Hepatocyte (in vitro differentiated cells): ENCODE data around the gene CD4. TPM values are rescaled to one million over a fixed set of nuclear protein-coding genes. Genes with fewer than 3 reads are reported as not detected.
"Not testable (repeated sequence)": the region's sequence is repeated elsewhere in the genome, so short reads cannot be mapped to it uniquely, and the experiment has no call there.

Experiments used
- DNase-seq: peaks from one replicate; pipeline ENCODE4 v3.0.0-alpha.2; 2016; ENCODE audit warnings: low spot score
- H2AFZ ChIP-seq: fragments of 200-600 bp; sonication (generic); 2 replicates; pipeline ENCODE4 v1.6.0; 2016; ENCODE audit warnings: antibody characterized with exemption, mild to moderate bottlenecking
- H3K27ac ChIP-seq: fragments of 200-600 bp; sonication (generic); 2 replicates; pipeline ENCODE4 v1.5.1; 2016; ENCODE audit warnings: mild to moderate bottlenecking
- H3K27me3 ChIP-seq: fragments of 200-600 bp; sonication (generic); 2 replicates; pipeline ENCODE4 v1.6.1; 2016
- H3K36me3 ChIP-seq: fragments of 200-600 bp; sonication (generic); replicated peaks from 2 replicates; pipeline ENCODE4 v1.5.1; 2016; ENCODE audit warnings: low read depth; ENCODE audit not compliant: insufficient read depth
- H3K4me1 ChIP-seq: fragments of 200-600 bp; sonication (generic); 2 replicates; pipeline ENCODE4 v1.5.1; 2016; ENCODE audit warnings: mild to moderate bottlenecking, moderate library complexity; ENCODE audit not compliant: insufficient read depth
- H3K4me2 ChIP-seq: fragments of 200-600 bp; sonication (generic); 2 replicates; pipeline ENCODE4 v1.6.0; 2016
- H3K4me3 ChIP-seq: fragments of 200-600 bp; sonication (generic); 2 replicates; pipeline ENCODE4 v1.5.1; 2016; ENCODE audit warnings: mild to moderate bottlenecking
- H3K79me2 ChIP-seq: fragments of 200-600 bp; sonication (generic); 2 replicates; pipeline ENCODE4 v1.6.0; 2017; ENCODE audit warnings: mild to moderate bottlenecking
- H3K9me2 ChIP-seq: fragments of 200-600 bp; sonication (generic); replicated peaks from 2 replicates; pipeline ENCODE4 v1.6.0; 2017; ENCODE audit warnings: mild to moderate bottlenecking; ENCODE audit not compliant: insufficient read depth
- H3K9me3 ChIP-seq: fragments of 200-600 bp; sonication (generic); 2 replicates; pipeline ENCODE4 v1.5.1; 2016; ENCODE audit warnings: low read depth, mild to moderate bottlenecking
- H4K20me1 ChIP-seq: fragments of 200-600 bp; sonication (generic); 2 replicates; pipeline ENCODE4 v1.6.0; 2016; ENCODE audit warnings: mild to moderate bottlenecking; ENCODE audit not compliant: insufficient read depth, poor library complexity, severe bottlenecking
- EZH2 ChIP-seq: fragments of 200-600 bp; sonication (generic); IDR thresholded peaks from 2 replicates; pipeline ENCODE4 v1.6.1; 2016; ENCODE audit warnings: antibody characterized with exemption, mild to moderate bottlenecking, borderline replicate concordance
- EZH2phosphoT487 ChIP-seq: fragments of 200-600 bp; sonication (generic); IDR thresholded peaks from one replicate; pipeline ENCODE4 v1.6.1; 2018; ENCODE audit warnings: antibody characterized with exemption, mild to moderate bottlenecking, low read depth, moderate library complexity; ENCODE audit not compliant: unreplicated experiment, severe bottlenecking
- WGBS: methylation state at CpG from one replicate; pipeline ENCODE4 v1.1.6; 2016; ENCODE audit warnings: low lambda C conversion rate; ENCODE audit errors: missing lambda C conversion rate; 5-methylcytosine and 5-hydroxymethylcytosine counted together
- polyA plus RNA-seq: library from polyadenylated mRNA; unstranded; fragments of >200 nt; fragmentation: Nextera tagmentation; extraction: Ambion mirVana; gene quantifications from 2 replicates; pipeline ENCODE4 v1.2.1, GENCODE V29; 2016
- total RNA-seq: library from RNA; depleted of rRNA; stranded (reverse); fragments of >200 nt; gene quantifications from 2 replicates; pipeline ENCODE4 v1.2.3, GENCODE V29; 2014
- TF ChIP-seq, protein P1 (sequence below): fragments of 200-600 bp; sonication (generic); IDR thresholded peaks from 2 replicates; pipeline ENCODE4 v1.5.1; 2016; ENCODE audit warnings: antibody characterized with exemption, mild to moderate bottlenecking; ENCODE audit not compliant: poor library complexity

CD4 gene
- total and polyA plus RNA-seq, 2 experiments from 2014 or later: 2.7 to 6.4 TPM

- DNase-seq: no peak
- Histone ChIP-seq H3K27ac (no peak overlapping the region), H3K4me1 (no peaks in the 10 kb centered on the region), H3K79me2 (no peaks in the 10 kb centered on the region), H3K4me2 (no peak overlapping the region), H3K9me3 (no peaks in the 10 kb centered on the region), H3K4me3 (no peak overlapping the region), H2AFZ (no peak overlapping the region), H4K20me1 (no peaks in the 10 kb centered on the region), H3K27me3 (no peaks in the 10 kb centered on the region), H3K9me2 (no peaks in the 10 kb centered on the region), H3K36me3 (no peaks in the 10 kb centered on the region)
- TF ChIP-seq EZH2 (no peak), EZH2phosphoT487 (no peak)
- TF ChIP-seq, protein P1, sequence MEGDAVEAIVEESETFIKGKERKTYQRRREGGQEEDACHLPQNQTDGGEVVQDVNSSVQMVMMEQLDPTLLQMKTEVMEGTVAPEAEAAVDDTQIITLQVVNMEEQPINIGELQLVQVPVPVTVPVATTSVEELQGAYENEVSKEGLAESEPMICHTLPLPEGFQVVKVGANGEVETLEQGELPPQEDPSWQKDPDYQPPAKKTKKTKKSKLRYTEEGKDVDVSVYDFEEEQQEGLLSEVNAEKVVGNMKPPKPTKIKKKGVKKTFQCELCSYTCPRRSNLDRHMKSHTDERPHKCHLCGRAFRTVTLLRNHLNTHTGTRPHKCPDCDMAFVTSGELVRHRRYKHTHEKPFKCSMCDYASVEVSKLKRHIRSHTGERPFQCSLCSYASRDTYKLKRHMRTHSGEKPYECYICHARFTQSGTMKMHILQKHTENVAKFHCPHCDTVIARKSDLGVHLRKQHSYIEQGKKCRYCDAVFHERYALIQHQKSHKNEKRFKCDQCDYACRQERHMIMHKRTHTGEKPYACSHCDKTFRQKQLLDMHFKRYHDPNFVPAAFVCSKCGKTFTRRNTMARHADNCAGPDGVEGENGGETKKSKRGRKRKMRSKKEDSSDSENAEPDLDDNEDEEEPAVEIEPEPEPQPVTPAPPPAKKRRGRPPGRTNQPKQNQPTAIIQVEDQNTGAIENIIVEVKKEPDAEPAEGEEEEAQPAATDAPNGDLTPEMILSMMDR: no peak
- 99% methylated on average over 9 of the region's 9 CpGs for WGBS
These were observed 72.1 kb downstream of the CD4 start for GRCh38 chr12:6861391-6861790.

DNA sequence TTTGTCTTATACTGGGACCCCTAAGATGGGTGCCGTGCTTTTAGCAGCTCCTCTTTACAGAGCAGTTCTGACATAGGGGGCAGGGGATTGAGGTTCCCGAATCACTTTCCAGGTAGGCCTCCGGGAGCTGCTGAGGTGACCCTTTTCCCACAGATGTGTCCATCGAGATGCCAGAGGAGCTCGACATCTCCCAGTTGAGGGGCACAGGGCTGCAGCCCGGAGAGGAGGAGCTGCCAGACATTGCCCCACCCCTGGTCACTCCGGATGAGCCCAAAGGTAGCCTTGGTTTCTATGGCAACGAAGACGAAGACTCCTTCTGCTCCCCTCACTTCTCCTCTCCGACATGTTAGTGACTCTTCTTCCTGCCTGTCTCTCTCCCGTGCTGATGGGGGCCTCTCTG is 73.7 kb downstream of the CD4 start:
- Histone ChIP-seq H4K20me1 (peaks cover under 1% of the 10 kb centered on the region), H3K36me3 (no peaks in the 10 kb centered on the region), H3K4me2 (no peak overlapping the region), H3K27ac (no peak overlapping the region), H2AFZ (no peak overlapping the region), H3K9me3 (no peaks in the 10 kb centered on the region), H3K9me2 (no peaks in the 10 kb centered on the region), H3K4me3 (no peak overlapping the region), H3K27me3 (no peaks in the 10 kb centered on the region), H3K4me1 (no peaks in the 10 kb centered on the region), H3K79me2 (peaks cover 6% of the 10 kb centered on the region)
- TF ChIP-seq, protein P1: no peak
- TF ChIP-seq EZH2 (no peak), EZH2phosphoT487 (no peak)
- DNase-seq: no peak
- 98% methylated on average over 11 of the region's 11 CpGs for WGBS

- Histone ChIP-seq H2AFZ (no peak overlapping the region), H4K20me1 (peaks cover 8% of the 10 kb centered on the region), H3K9me3 (no peaks in the 10 kb centered on the region), H3K79me2 (peaks cover 13% of the 10 kb centered on the region), H3K4me3 (no peak overlapping the region), H3K4me2 (no peak overlapping the region), H3K27me3 (no peaks in the 10 kb centered on the region), H3K9me2 (no peaks in the 10 kb centered on the region), H3K4me1 (peaks cover 5% of the 10 kb centered on the region), H3K36me3 (no peaks in the 10 kb centered on the region), H3K27ac (no peak overlapping the region)
- no peak for DNase-seq
- TF ChIP-seq, protein P1: no peak
- WGBS: 98% methylated on average over 16 of the region's 16 CpGs
These were observed 74.4 kb downstream of the CD4 start for GRCh38 chr12:6863586-6864321.

DNA sequence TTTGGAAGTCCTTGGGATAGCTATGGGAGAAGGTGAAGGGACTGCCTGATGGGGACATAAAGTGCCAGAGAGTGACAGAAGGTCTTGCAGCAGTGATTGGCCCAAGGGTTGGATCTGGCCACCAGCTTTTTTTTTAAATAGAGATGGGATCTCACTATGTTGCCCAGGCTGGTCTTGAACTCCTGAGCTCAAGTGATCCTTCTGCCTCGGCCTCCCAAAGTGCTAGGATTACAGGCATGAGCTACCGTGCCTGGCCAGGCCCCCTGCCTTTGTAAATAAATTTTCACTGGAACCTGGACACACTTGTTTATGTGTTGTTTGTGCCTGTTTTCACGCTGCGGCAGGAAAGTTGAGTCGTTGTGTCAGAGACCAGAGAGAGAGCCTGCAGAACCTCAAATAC is 76.0 kb downstream of the CD4 start:
- H3K27me3 ChIP-seq, DNase-seq, H3K4me2 ChIP-seq, H3K27ac ChIP-seq, H2AFZ ChIP-seq, H3K9me3 ChIP-seq, H3K4me3 ChIP-seq, H3K9me2 ChIP-seq, H3K36me3 ChIP-seq: not testable (repeated sequence)
- 93% methylated on average over 5 of the region's 5 CpGs for WGBS
- peaks cover 19% of the 10 kb centered on the region for H4K20me1 ChIP-seq
- H3K4me1 ChIP-seq: peaks cover 11% of the 10 kb centered on the region
- peaks cover 22% of the 10 kb centered on the region for H3K79me2 ChIP-seq
